DOHH2 (cell line): ENCODE data around the gene PCCA.

ENCODE experiments used
- EZH2phosphoT487 ChIP-seq: fragments of 200-600 bp; sonication (generic); IDR thresholded peaks from 2 replicates; pipeline ENCODE4 v1.6.1; 2017; ENCODE audit warnings: borderline replicate concordance, mild to moderate bottlenecking, antibody characterized with exemption, low read length, moderate library complexity, mixed read lengths
- TF ChIP-seq, protein P1 (sequence below): fragments of 200-600 bp; sonication (generic); IDR thresholded peaks from one replicate; pipeline ENCODE4 v1.5.1; 2014; ENCODE audit warnings: antibody characterized with exemption, mild to moderate bottlenecking, low read depth, low read length; ENCODE audit not compliant: poor library complexity, severe bottlenecking

DNA sequence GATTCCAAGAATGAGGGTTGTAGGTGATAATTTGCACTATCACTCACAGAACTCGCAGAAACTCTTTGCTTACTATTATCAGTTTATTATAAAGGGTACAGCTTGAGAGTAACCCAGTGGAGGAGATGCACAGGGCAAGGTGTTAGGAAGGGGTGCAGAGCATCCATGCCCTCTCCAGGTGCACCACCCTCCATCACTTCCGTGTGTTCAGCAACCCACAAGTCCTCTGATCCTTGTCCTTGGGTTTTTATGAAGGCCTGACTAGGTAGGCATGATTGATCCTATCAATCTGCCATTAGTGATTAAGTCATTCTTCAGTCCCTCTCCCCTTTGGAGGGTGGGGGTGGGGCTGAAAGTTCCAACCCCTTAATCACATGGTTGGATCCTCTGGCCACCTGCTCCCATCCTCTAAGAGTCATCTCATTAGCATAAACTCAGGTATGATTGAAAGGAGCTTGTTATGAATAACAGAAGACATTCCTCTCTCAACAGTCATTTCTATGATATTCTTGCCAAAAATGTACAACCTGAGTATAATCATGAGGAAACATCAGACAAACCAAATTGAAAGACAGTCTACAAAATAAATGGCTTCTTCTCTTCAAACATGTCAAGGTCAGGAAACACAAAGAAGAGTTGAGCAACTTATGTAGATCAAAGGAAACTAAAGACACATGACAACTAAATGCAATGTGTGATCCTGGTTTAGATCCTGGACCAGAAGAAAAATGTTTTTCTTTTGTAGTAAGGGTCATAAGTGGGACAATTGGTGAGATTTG lies 225.4 kb downstream of the PCCA start:
- TF ChIP-seq, protein P1, sequence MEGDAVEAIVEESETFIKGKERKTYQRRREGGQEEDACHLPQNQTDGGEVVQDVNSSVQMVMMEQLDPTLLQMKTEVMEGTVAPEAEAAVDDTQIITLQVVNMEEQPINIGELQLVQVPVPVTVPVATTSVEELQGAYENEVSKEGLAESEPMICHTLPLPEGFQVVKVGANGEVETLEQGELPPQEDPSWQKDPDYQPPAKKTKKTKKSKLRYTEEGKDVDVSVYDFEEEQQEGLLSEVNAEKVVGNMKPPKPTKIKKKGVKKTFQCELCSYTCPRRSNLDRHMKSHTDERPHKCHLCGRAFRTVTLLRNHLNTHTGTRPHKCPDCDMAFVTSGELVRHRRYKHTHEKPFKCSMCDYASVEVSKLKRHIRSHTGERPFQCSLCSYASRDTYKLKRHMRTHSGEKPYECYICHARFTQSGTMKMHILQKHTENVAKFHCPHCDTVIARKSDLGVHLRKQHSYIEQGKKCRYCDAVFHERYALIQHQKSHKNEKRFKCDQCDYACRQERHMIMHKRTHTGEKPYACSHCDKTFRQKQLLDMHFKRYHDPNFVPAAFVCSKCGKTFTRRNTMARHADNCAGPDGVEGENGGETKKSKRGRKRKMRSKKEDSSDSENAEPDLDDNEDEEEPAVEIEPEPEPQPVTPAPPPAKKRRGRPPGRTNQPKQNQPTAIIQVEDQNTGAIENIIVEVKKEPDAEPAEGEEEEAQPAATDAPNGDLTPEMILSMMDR: no peak
- no peak for TF ChIP-seq EZH2phosphoT487
